Measurements from ENCODE around the gene ATXN7L2. TPM values are rescaled to one million over a fixed set of nuclear protein-coding genes. Genes with fewer than 3 reads are reported as not detected.

The ATXN7L2 gene
- total and polyA plus RNA-seq, 10 of the 15 experiments (the other 5 are each of a cell fraction or from before 2014, with no cell fraction given) = 0.27 to 7.4 (median 4.9) TPM

DNA sequence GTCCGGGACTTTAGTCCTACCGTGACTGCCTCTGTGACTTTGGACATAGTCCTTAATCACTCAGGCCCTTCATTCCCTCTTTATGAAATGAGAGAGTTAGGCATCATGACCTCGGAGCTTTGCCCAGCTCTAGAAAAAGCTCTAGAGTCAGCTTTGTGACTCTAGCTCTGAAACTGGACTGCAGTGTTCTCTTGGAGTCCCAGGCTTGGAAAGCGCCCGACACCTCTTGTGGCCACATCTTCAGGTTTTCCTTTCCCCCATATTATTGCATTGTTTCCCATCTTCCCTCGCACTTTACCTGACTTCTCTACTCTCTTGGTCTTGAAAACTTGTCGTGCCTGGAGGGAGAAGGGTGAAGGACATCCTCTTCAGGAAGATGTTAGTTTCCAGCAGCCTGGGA is 38.3 kb downstream of the ATXN7L2 start:
- POLR2A ChIA-PET = no interaction called here
- ATAC-seq = no peak
- Histone ChIP-seq H3K4me1 (ENCODE audit: control insufficient read depth, insufficient read depth, low read length) (peaks cover 5% of the 10 kb centered on the region), H2AFZ (ENCODE audit: control insufficient read depth, low read depth, low read length) (no peak overlapping the region), H3K9me3 (replicated peaks; ENCODE audit: control insufficient read depth, insufficient read depth, low read length) (no peaks in the 10 kb centered on the region), H3K4me3 (no peak overlapping the region), H3K27ac (ENCODE audit: control insufficient read depth, insufficient read depth) (no peak overlapping the region), H3K36me3 (ENCODE audit: control insufficient read depth in 2 of 2, insufficient read depth in 2 of 2, low read length in 1 of 2) (no peaks in the 10 kb centered on the region), H3K9ac (ENCODE audit: control insufficient read depth, insufficient read depth, low read length) (no peak overlapping the region), H3K79me2 (ENCODE audit: control insufficient read depth, insufficient read depth, low read length) (no peaks in the 10 kb centered on the region), H3K4me2 (ENCODE audit: control insufficient read depth, insufficient read depth) (no peak overlapping the region), H4K20me1 (ENCODE audit: control insufficient read depth, insufficient read depth) (no peaks in the 10 kb centered on the region), H3K27me3 (replicated peaks in 1 of 2; ENCODE audit: control insufficient read depth in 2 of 2, insufficient read depth in 2 of 2, low read length in 1 of 2) (peaks cover 0 to 3% of the 10 kb centered on the region in 2 experiments; a peak in 3 of 4 replicates)
- intact Hi-C loops (cut with micrococcal nuclease; ENCODE audit: unreplicated experiment) (no loop called here), in situ Hi-C loops (cut with MboI) (no loop called here)
- no peak for DNase-seq (ENCODE audit: low read depth, low spot score)
- TF ChIP-seq KAT2A (conservative IDR thresholded peaks at IDR 0.05; ENCODE audit: control insufficient read depth, low read depth, low read length) = no peak
- TF ChIP-seq, protein P1, sequence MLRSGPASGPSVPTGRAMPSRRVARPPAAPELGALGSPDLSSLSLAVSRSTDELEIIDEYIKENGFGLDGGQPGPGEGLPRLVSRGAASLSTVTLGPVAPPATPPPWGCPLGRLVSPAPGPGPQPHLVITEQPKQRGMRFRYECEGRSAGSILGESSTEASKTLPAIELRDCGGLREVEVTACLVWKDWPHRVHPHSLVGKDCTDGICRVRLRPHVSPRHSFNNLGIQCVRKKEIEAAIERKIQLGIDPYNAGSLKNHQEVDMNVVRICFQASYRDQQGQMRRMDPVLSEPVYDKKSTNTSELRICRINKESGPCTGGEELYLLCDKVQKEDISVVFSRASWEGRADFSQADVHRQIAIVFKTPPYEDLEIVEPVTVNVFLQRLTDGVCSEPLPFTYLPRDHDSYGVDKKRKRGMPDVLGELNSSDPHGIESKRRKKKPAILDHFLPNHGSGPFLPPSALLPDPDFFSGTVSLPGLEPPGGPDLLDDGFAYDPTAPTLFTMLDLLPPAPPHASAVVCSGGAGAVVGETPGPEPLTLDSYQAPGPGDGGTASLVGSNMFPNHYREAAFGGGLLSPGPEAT (IDR thresholded peaks at IDR 0.05; ENCODE audit: low read depth) = no peak
- no peak for TF ChIP-seq PAX5 (IDR thresholded peaks at IDR 0.05; ENCODE audit: borderline replicate concordance, low read depth, low read length)
- no peak for TF ChIP-seq CHD1 (IDR thresholded peaks at IDR 0.05; ENCODE audit: low read depth, low read length)
- no peak for TF ChIP-seq ZNF217 (IDR thresholded peaks at IDR 0.05)
- TF ChIP-seq, protein P2, sequence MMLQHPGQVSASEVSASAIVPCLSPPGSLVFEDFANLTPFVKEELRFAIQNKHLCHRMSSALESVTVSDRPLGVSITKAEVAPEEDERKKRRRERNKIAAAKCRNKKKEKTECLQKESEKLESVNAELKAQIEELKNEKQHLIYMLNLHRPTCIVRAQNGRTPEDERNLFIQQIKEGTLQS (IDR thresholded peaks at IDR 0.05; ENCODE audit: borderline replicate concordance, extremely low read depth, low read depth, low read length) = no peak
- TF ChIP-seq NFIC (IDR thresholded peaks at IDR 0.05; ENCODE audit: low read depth, low read length) = no peak
- no peak for TF ChIP-seq HDGF (IDR thresholded peaks at IDR 0.05)
- TF ChIP-seq, protein P3, sequence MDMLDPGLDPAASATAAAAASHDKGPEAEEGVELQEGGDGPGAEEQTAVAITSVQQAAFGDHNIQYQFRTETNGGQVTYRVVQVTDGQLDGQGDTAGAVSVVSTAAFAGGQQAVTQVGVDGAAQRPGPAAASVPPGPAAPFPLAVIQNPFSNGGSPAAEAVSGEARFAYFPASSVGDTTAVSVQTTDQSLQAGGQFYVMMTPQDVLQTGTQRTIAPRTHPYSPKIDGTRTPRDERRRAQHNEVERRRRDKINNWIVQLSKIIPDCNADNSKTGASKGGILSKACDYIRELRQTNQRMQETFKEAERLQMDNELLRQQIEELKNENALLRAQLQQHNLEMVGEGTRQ (IDR thresholded peaks at IDR 0.05; ENCODE audit: borderline replicate concordance, low read depth, low read length) = no peak
- TF ChIP-seq SUPT20H (IDR thresholded peaks at IDR 0.05; ENCODE audit: borderline replicate concordance, control insufficient read depth, low read depth, low read length) = no peak
- TF ChIP-seq SMAD5 (IDR thresholded peaks at IDR 0.05; ENCODE audit: low read depth) = no peak
- no peak for TF ChIP-seq E4F1 (IDR thresholded peaks at IDR 0.05; ENCODE audit: borderline replicate concordance, partially characterized antibody)
- no peak for TF ChIP-seq EP300 (IDR thresholded peaks at IDR 0.05; ENCODE audit: borderline replicate concordance in 1 of 2, control insufficient read depth in 1 of 2, low read depth in 2 of 2, low read length in 2 of 2)
- no TSS peak for BruUV-seq (replicated peaks)
- SMC1A ChIA-PET (ENCODE audit: uncharacterized antibody, unreplicated experiment) = interaction anchor here (12.8 kb wide), 1 partner anchor 13 kb away, joined by 205 read pairs; the partner anchor contains the start of gene AMIGO1
- CTCF ChIA-PET = interaction anchor here (1.0 to 21.3 kb wide), 3 partner anchors 10 to 21 kb away, joined by 3 to 1280 read pairs (median 7); partner anchors contain the start of genes AMIGO1 and CYB561D1
- no peak for FAIRE-seq
- RAD21 ChIA-PET (ENCODE audit: unreplicated experiment) = interaction anchor here (1.0 to 1.2 kb wide), 2 partner anchors 8 to 13 kb away, joined by 3 read pairs; no protein-coding TSS in a partner anchor
- WGBS (ENCODE audit: insufficient coverage, insufficient replicate concordance, low lambda C conversion rate, missing lambda C conversion rate) = 45% methylated on average over 7 of the region's 7 CpGs

All from GM12878 (cell line).